WTC11 (cell line): ENCODE measurements around the gene PHLDB2. TPM values are rescaled to one million over a fixed set of nuclear protein-coding genes. Genes with fewer than 3 reads are reported as not detected.
A peak's percentile ranks its signal among the peaks of the same experiment; 100 is the strongest.

ENCODE experiments used
- ATAC-seq: fragments of 200-7000 bp; cut with Tn5 transposase; 2 replicates; pipeline ENCODE4 v1.10.0; 2021; ENCODE audit warnings: mild to moderate bottlenecking, moderate library complexity
- CTCF ChIA-PET: fragments of 300-600 bp; sonication (Branson Sonifier 250); formaldehyde crosslinking; loops from one replicate; lab custom pipeline; 2021; ENCODE audit warnings: antibody characterized with exemption; lab: Charles Lee
- POLR2A ChIA-PET: fragments of 350-600 bp; sonication (Branson Sonifier 250); formaldehyde crosslinking; loops from one replicate; lab custom pipeline; 2021; ENCODE audit warnings: antibody characterized with exemption; lab: Charles Lee
- DNase-seq: peaks from one replicate; pipeline ENCODE4 v3.0.0; 2021; ENCODE audit warnings: low spot score
- H3K27ac Mint-ChIP-seq: 2 replicates; pipeline ENCODE4 v1.8.0; 2021; ENCODE audit warnings: mixed read lengths
- H3K27me3 Mint-ChIP-seq: 2 replicates; pipeline ENCODE4 v1.8.0; 2021; ENCODE audit warnings: low read depth, mild to moderate bottlenecking, moderate library complexity, mixed read lengths
- H3K36me3 Mint-ChIP-seq: 2 replicates; pipeline ENCODE4 v1.8.0; 2021; ENCODE audit warnings: mixed read lengths
- H3K4me1 Mint-ChIP-seq: 2 replicates; pipeline ENCODE4 v1.8.0; 2022; ENCODE audit warnings: mixed read lengths
- H3K4me3 Mint-ChIP-seq: 2 replicates; pipeline ENCODE4 v1.8.0; 2021; ENCODE audit warnings: mild to moderate bottlenecking, moderate library complexity, mixed read lengths
- H3K9me3 Mint-ChIP-seq: 2 replicates; pipeline ENCODE4 v1.8.0; 2021; ENCODE audit warnings: mixed read lengths
- ARID4B ChIP-seq: sonication (generic); formaldehyde crosslinking; IDR thresholded peaks from 2 replicates; pipeline ENCODE4 v1.8.0; 2023; ENCODE audit warnings: missing genetic modification reagents, mild to moderate bottlenecking, borderline replicate concordance
- CDX4 ChIP-seq: fragments of 250-450 bp; sonication (Bioruptor Pico); IDR thresholded peaks from 2 replicates; pipeline ENCODE4 v1.9.0; 2021; ENCODE audit warnings: moderate library complexity, mild to moderate bottlenecking, inconsistent platforms, borderline replicate concordance
- JUN ChIP-seq: sonication (generic); formaldehyde crosslinking; IDR thresholded peaks from 2 replicates; pipeline ENCODE4 v1.8.0; 2023; ENCODE audit warnings: mild to moderate bottlenecking, missing genetic modification reagents
- NFATC4 ChIP-seq: fragments of 250-450 bp; sonication (Bioruptor Pico); IDR thresholded peaks from 2 replicates; pipeline ENCODE4 v1.9.0; 2021; ENCODE audit warnings: mild to moderate bottlenecking
- PRRX2 ChIP-seq: fragments of 250-450 bp; sonication (Bioruptor Pico); IDR thresholded peaks from 2 replicates; pipeline ENCODE4 v1.8.0; 2021; ENCODE audit warnings: mild to moderate bottlenecking
- RELA ChIP-seq: sonication (generic); formaldehyde crosslinking; IDR thresholded peaks from 2 replicates; pipeline ENCODE4 v1.8.1; 2022; ENCODE audit warnings: missing genetic modification reagents, mild to moderate bottlenecking, borderline replicate concordance
- TEAD1 ChIP-seq: sonication (generic); formaldehyde crosslinking; IDR thresholded peaks from 2 replicates; pipeline ENCODE4 v1.8.0; 2022; ENCODE audit warnings: mild to moderate bottlenecking, missing genetic modification reagents
- ZNF232 ChIP-seq: sonication (generic); formaldehyde crosslinking; IDR thresholded peaks from 2 replicates; pipeline ENCODE4 v1.8.0; 2022; ENCODE audit warnings: mild to moderate bottlenecking, missing genetic modification reagents
- ZNF396 ChIP-seq: fragments of 250-450 bp; sonication (Bioruptor Pico); IDR thresholded peaks from 2 replicates; pipeline ENCODE4 v1.8.0; 2021; ENCODE audit warnings: mild to moderate bottlenecking, moderate library complexity, borderline replicate concordance
- ZNF425 ChIP-seq: fragments of 250-450 bp; sonication (Bioruptor Pico); conservative IDR thresholded peaks from 2 replicates; pipeline ENCODE4 v1.9.0; 2021; ENCODE audit warnings: mild to moderate bottlenecking
- ZSCAN18 ChIP-seq: fragments of 250-450 bp; sonication (Bioruptor Pico); IDR thresholded peaks from 2 replicates; pipeline ENCODE4 v2.1.2; 2022; ENCODE audit warnings: mild to moderate bottlenecking, moderate library complexity
- total RNA-seq: library from RNA; stranded (reverse); gene quantifications from 3 replicates; pipeline ENCODE4 v1.2.3, GENCODE V29; 2021
- TF ChIP-seq, protein P1 (sequence below): sonication (generic); formaldehyde crosslinking; IDR thresholded peaks from 2 replicates; pipeline ENCODE4 v1.8.1; 2023; ENCODE audit warnings: mild to moderate bottlenecking, missing genetic modification reagents, moderate library complexity

PHLDB2 gene
- total RNA-seq, 1 experiment from 2014 or later, result 40.3 TPM

- CTCF ChIA-PET, result no interaction called here
These were observed 20.9 kb upstream of the PHLDB2 start for GRCh38 chr3:111838133-111838532.

More at GRCh38 chr3:111838133-111838532, 20.9 kb upstream of the PHLDB2 start:
- Mint-ChIP-seq H3K9me3 (no peaks in the 10 kb centered on the region), H3K36me3 (no peaks in the 10 kb centered on the region), H3K4me3 (no peak overlapping the region), H3K27me3 (peaks cover 43% of the 10 kb centered on the region), H3K27ac (no peak overlapping the region), H3K4me1 (no peaks in the 10 kb centered on the region)
- TF ChIP-seq TEAD1 (CRISPR knock-in tag), result no peak
- TF ChIP-seq CDX4 (CRISPR knock-in tag), result no peak
- no peak for TF ChIP-seq ZNF232 (CRISPR knock-in tag)
- TF ChIP-seq NFATC4 (CRISPR knock-in tag), result no peak
- no peak for TF ChIP-seq ZSCAN18 (CRISPR knock-in tag)
- no peak for TF ChIP-seq ZNF425 (CRISPR knock-in tag)
- TF ChIP-seq, protein P1, sequence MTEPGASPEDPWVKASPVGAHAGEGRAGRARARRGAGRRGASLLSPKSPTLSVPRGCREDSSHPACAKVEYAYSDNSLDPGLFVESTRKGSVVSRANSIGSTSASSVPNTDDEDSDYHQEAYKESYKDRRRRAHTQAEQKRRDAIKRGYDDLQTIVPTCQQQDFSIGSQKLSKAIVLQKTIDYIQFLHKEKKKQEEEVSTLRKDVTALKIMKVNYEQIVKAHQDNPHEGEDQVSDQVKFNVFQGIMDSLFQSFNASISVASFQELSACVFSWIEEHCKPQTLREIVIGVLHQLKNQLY (CRISPR knock-in tag), result no peak
- no peak for TF ChIP-seq ARID4B (CRISPR knock-in tag)
- TF ChIP-seq JUN (CRISPR knock-in tag), result no peak
- TF ChIP-seq PRRX2 (CRISPR knock-in tag), result no peak
- TF ChIP-seq RELA (CRISPR knock-in tag), result no peak
- TF ChIP-seq ZNF396 (CRISPR knock-in tag), result no peak
- peak; percentile 50; the same call in 1 of the 2 replicates for ATAC-seq
- POLR2A ChIA-PET, result no interaction called here
- DNase-seq, result no peak
